GM12891 (cell line): ENCODE data around the gene GDF7.
A peak's percentile ranks its signal among the peaks of the same experiment; 100 is the strongest.

Experiments used
- DNase-seq: peaks from one replicate; pipeline ENCODE4 v3.0.0; 2011; ENCODE audit warnings: low spot score; ENCODE audit not compliant: insufficient read length
- FAIRE-seq: peaks from 2 replicates; lab custom pipeline; 2011; peaks lifted over from hg19 to GRCh38; lab: Jason Lieb, UNC
- PAX5 ChIP-seq: IDR thresholded peaks from 2 replicates; pipeline ENCODE4 v1.6.1; 2011; ENCODE audit warnings: low read length, moderate library complexity, mild to moderate bottlenecking; ENCODE audit not compliant: insufficient read depth, severe bottlenecking
- POLR2A ChIP-seq: IDR thresholded peaks from 2 replicates; pipeline ENCODE4 v1.6.1; 2011; ENCODE audit warnings: low read depth, low read length, control low read depth
- POLR2AphosphoS5 ChIP-seq: IDR thresholded peaks from 2 replicates; pipeline ENCODE4 v1.6.1; 2011; ENCODE audit warnings: low read depth, low read length, control low read depth
- POU2F2 ChIP-seq: IDR thresholded peaks from 2 replicates; pipeline ENCODE4 v1.6.1; 2011; ENCODE audit warnings: low read depth, mild to moderate bottlenecking, control low read depth, low read length, moderate library complexity
- SPI1 ChIP-seq: IDR thresholded peaks from 2 replicates; pipeline ENCODE4 v1.6.1; 2011; ENCODE audit warnings: low read depth, low read length, control low read depth
- TAF1 ChIP-seq: IDR thresholded peaks from 2 replicates; pipeline ENCODE4 v1.6.1; 2011; ENCODE audit warnings: low read depth, low read length, control low read depth

GDF7 gene

GRCh38 chr2:20634507-20635112, 32.3 kb upstream of the GDF7 start:
- TF ChIP-seq POU2F2 (no peak), POLR2A (no peak), POLR2AphosphoS5 (no peak), PAX5 (no peak), SPI1 (no peak), TAF1 (no peak)
- FAIRE-seq (no peak), DNase-seq (no peak)

- no peak for FAIRE-seq
- TF ChIP-seq PAX5 (no peak), POU2F2 (no peak), POLR2A (no peak), TAF1 (no peak), SPI1 (no peak), POLR2AphosphoS5 (no peak)
- no peak for DNase-seq
Observed at GRCh38 chr2:20635113-20635510, 31.8 kb upstream of the GDF7 start.

- TF ChIP-seq TAF1 = no peak
- no peak for TF ChIP-seq POLR2A
- TF ChIP-seq PAX5 = no peak
- TF ChIP-seq POLR2AphosphoS5 = no peak
- TF ChIP-seq SPI1 = no peak
- no peak for TF ChIP-seq POU2F2
- FAIRE-seq = peak; percentile 96
Observed at GRCh38 chr2:20635675-20636584, 31.0 kb upstream of the GDF7 start.

GRCh38 chr2:20637147-20637546, 29.8 kb upstream of the GDF7 start:
- DNase-seq = no peak
- TF ChIP-seq POLR2AphosphoS5 (no peak), PAX5 (no peak)
- no peak for FAIRE-seq

More at GRCh38 chr2:20635675-20636584, 31.0 kb upstream of the GDF7 start:
- peak; percentile 87 for DNase-seq

- FAIRE-seq (no peak), DNase-seq (no peak)
- TF ChIP-seq SPI1 (no peak), POLR2AphosphoS5 (no peak), TAF1 (no peak), POLR2A (no peak), POU2F2 (no peak), PAX5 (no peak)
Observed at GRCh38 chr2:20638014-20638413, 28.9 kb upstream of the GDF7 start.

- TF ChIP-seq SPI1 (no peak), POLR2AphosphoS5 (no peak), POLR2A (no peak), POU2F2 (no peak), TAF1 (no peak), PAX5 (no peak)
- FAIRE-seq (no peak), DNase-seq (no peak)
Observed at GRCh38 chr2:20638646-20639430, 28.1 kb upstream of the GDF7 start.

GRCh38 chr2:20640411-20641122, 26.4 kb upstream of the GDF7 start:
- TF ChIP-seq POLR2AphosphoS5 (no peak), PAX5 (no peak), POU2F2 (no peak), SPI1 (no peak), POLR2A (no peak), TAF1 (no peak)
- DNase-seq = no peak
- no peak for FAIRE-seq

GRCh38 chr2:20641123-20641985, 25.6 kb upstream of the GDF7 start:
- DNase-seq (no peak), FAIRE-seq (no peak)
- TF ChIP-seq POLR2AphosphoS5 = no peak
- TF ChIP-seq TAF1 = no peak
- no peak for TF ChIP-seq POU2F2
- no peak for TF ChIP-seq POLR2A
- no peak for TF ChIP-seq SPI1
- no peak for TF ChIP-seq PAX5
